DMS 273 (cell line): ENCODE data around the gene RTL10.

Source experiments
- DNase-seq: peaks from one replicate; lab custom pipeline; 2025; ENCODE audit not compliant: unreplicated experiment; lab: John Stamatoyannopoulos, UW

RTL10 gene

DNA sequence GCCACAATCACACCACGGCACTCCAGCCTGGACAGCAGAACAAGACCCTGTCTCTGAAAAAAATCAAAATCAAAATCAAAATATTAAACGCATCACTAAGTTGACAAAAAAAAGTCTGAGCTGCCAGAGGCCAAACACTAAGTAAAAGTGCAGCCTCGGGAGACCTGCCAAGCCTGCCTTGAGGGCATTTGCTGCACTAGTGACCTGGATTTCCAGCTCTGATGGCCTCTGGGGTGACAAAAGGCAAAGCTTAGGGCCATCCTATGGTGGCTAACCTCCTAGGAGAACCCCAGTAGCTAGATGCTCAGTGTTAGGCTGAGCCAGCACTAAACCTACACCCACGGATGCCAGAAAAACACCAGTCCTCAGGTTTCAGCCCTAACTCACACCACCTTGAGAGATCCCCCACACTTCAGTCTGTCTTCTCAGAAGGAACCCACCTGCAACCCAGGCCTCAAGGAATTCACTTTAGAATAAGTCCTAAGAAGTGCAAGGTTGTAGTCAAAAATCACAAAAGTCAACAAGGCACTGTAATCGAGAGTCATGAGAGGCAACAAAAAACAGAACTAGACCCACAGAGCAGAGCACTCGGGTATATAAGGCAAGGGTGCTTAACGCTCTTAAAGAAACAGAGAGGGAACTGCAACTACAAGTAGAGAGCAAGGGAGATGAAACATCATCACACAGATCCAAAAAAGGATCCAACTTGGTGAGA lies 28.6 kb downstream of the RTL10 start:
- DNase-seq, result no peak

DNA sequence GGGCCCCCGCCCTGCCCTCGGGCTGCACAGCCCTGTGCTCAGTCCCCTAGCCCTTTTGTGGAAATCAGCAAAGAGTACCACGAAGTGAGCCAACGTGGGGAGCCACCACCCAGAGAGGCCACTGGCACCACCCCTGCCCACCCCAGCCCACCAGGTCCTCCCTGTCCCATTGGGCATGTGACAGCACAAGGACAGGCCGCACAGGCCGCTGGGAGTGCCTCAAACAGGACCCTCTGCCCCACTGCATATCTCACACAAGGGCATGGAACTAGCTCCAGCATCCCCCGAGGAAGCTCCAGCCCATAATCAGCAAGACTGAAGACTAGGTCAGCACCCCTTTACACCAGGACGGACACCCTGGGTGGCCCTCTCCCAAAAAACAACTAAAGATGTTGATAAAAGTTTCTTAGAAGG lies 29.7 kb downstream of the RTL10 start:
- DNase-seq, result no peak

DNA sequence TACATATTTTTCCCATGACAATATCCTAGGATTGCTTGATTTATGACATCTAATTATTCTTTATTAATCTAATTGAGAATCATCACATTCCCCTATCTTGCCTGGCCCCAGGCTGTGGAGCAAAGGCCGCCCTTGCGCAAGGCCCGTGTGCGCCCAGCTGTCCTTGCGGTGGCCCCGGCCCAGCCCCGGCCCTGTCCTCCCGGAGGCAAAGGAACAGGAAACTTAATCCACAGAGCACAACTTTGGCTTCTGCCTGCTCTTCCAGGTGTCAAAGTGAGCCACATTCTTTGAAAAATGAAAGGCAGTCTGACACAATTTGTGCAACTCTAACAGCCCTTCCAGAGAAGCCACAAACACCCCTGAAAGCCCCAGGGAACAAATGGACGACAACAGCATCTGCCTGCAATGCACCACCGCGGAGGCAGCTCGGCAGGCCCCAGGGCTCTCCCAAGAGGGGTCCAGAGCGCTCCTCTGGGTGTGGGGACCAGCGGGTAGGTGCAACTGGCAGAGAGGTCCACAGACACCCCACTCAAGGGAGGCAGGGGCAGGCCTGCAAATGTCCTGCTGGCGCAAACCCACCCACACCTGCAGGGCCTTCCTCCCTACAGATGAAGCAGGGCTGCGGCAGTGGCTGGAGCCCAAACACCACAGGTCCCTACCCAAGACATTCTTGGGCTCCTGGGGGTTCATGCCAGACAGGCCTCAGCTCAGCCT lies 30.3 kb downstream of the RTL10 start:
- DNase-seq, result no peak

DNA sequence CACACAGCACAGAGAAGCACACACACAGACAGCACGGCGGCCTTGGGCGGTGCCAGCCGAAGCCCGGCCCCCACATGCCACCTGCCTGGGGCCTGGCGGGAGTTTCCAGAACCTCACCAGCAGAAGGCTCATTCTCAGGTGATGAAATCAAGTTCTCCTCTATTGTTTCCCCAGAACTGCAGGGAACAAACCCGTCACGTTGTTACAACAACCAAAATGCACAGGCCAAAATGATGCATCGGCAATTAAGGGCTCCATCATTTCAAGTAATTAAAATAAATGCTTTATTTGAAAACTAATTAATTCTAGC lies 30.8 kb downstream of the RTL10 start:
- DNase-seq, result no peak

DNA sequence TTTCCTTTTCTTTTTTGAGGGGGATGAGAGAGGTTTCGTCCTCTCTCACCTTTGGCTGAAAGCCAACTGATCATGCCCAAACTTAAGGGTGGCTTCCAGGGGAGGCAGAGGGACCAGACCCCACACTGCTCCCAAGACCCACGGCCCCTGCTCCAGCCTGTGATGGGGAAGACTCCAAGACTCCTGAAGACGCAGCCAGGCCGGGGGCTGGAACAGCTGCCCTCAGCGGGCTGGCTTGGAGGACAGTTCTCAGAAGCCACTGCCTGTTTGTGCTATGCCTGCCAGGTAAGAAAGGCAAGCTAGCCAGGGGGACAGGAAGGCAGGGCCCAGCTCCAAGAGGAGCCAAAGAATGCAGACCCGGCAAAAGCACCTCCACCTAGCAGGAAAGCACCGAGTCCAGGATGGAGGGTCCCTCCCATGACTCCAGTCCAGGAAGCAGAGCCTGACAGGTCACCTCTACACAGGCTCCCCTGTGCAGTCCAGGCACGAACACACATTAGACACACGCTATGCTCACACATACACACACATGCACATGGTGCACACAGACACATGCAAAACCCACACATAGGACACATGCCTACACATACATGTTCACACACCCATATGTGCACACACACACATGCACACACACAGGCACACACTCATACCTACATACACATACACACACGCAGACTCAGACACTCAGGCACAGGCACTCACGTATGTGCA lies 31.3 kb downstream of the RTL10 start:
- no peak for DNase-seq

DNA sequence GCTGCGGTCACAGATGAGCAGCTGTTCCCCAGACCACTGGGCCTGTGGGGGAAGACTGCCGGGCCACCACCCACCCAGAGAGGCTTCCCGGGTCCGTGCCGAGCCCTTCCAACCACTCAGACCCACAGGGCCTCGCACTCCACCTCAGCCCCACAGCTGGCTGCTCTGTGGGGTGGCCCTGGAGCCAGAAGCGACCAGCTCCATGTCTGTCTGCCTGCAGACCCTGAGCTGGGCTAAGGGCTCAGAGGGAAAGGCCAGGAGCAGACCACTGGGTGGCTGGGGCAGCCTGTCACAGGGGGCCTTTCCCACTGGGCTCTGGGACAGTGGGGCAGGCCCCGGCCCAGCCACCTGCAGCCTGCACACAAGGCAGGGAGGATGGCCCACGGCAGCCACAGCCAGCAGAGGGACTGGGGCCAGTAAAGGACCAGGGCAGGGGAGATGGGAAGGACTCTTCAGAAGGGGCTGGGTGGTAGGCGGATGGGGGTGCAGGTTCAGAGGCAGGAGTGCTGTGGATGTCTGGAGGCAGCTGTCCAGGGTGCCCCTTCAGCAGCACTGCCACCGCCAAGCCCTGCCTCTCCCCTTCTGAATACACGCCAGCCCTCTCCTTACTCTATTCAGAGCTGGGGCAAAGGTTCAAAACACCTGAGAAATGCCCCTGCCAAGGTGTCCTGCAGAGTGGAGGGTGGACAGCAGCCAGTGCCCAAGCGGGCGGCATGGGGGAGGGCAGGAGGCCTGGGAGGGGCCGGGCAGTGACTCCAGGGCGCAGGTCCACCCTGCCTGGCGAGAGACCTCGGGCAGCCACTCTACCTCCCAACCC lies 32.2 kb downstream of the RTL10 start:
- DNase-seq, result no peak

DNA sequence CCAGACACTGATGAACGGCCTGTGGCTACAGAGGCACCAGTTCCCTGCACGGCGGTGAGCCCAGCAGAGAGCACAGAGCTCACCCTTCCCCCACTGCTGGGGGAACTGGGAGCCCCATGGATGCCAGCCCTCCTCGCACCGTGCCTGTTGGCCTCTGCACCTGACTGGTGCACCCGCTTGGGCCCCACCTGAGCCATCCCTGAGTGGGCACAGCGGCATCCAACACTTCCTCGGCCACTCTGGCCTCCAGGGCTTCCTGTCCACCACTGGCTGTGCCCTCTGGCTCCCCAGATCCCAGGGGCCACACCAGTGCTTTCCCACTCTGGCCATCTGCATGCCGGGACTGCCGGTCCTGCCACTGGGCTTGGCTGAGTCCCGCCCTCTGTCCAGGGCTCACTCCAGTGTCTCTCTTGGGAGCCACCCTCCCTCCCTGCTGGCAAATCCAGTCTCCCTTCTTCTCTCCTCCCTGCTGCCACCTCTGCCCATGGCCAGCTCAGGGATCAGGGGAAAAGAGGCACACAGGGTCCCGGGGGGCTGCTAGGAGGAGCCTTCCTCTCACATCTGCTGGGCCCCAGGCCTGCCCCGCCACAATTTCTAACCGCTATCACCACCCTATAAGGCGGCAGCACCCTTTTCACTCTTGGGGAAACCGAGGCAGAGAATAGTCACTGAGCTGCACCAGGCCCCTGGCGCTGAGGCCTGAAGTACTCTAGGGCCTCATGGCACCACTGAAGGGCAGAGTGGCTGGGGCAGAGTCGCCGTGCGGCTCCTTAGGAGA lies 33.0 kb downstream of the RTL10 start:
- DNase-seq, result no peak

DNA sequence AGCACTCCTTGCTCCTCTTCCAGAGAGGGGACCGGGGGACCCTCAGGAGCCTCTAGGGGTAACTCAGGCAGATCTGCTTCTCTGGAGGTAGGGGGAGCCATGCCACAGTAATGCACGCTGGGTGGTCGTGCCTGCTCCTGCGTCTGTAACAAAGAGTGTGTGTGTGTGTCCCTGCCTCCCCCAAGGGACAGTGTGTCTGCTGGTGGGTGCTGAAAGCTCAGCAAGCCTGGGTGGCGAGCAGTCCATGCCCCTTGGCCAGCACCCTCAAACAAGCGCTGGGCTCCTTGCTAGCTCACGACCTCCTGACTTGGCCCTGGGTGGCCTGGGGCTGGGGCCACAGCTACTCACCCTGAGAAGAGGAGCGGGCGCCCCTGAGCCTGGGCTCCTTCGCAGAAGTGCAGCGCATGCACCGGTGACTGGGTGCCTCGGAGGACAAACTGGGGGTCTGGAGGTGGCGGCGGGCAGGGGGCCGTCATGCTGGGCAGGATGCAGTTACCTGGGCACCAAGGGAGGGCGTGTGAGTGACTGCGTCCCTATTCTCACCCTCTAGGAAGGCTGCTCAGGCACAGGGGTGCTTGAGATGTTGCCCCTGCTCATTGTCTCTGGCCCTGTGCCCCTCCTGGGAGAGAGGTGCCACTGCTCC lies 33.7 kb downstream of the RTL10 start:
- no peak for DNase-seq

DNA sequence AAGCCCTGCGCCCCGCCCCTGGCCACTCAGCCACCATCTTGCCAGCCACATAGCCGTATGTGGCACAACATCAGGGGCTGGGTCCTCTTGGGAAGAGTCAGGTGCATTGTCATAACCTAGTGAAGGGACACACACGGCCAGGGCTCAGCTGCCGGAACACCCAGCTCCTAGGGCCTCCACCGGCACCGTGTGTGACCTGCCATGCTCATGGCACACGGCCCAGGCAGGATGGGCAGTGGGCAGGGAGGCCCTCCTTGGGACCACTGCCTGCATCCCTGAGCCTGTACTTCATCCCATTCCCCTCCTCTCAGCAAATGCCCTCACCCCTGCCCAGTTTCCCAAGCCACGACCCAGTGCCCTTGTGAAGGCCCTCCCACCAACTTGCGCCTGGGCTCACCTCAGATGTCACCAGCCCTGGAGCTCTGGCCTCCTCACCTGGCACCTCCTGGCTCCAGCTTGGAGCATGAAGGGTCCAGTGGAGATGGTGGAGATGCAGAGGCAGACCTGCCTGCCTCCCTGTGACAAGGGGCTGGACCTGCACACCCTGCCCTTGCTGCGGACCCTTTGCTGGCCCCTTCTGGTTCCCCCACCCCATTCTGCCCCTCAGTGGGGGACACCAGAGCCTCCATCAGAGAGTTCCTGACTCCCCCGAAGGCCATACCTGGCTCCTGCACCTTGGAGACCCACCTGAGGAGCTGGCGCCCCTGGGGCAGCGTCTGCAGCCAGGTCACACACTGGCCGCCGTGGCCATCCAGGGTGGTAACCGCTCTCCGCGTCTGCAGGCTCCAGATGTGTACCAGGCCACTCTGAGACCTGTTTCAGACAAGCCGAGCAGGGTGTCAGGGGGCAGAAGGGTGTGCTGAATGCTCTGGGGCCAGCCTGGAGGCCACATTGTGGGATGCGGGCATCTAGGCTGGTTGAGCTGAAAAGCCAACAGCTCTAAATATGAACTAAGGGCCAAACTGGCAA lies 34.5 kb downstream of the RTL10 start:
- DNase-seq, result no peak

DNA sequence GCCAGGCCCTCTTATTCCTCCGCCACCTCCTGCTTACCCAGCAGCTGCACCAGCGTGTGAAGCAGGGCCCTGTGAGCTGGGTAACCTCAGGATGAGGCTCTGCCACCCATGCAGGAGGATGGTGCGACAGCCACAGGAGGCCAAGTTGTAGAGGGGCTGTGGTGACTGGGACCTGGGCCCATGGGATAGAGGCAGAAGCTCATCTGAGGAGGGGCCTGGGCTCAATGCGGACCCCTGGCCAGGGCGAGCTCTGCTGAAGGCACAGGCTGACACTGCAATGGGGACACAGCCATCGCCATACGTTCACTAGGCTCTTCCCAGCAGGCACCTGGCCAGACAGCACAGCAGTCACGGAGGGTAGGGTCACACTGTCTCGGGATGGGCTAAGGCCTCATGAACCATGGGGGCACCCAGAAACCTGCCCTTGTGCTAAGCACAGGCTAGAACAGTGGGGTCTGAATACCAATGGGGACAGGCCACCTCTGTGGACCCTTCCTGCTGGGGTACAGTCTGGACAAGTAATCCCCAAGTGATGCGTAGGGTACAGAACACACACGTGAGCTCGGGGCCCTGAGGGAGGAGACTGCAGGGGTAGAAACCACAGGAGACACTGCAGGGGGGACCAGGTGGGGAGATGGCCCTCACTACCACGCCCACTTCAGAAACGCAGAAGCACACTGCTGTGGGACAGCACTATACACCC lies 35.3 kb downstream of the RTL10 start:
- no peak for DNase-seq

DNA sequence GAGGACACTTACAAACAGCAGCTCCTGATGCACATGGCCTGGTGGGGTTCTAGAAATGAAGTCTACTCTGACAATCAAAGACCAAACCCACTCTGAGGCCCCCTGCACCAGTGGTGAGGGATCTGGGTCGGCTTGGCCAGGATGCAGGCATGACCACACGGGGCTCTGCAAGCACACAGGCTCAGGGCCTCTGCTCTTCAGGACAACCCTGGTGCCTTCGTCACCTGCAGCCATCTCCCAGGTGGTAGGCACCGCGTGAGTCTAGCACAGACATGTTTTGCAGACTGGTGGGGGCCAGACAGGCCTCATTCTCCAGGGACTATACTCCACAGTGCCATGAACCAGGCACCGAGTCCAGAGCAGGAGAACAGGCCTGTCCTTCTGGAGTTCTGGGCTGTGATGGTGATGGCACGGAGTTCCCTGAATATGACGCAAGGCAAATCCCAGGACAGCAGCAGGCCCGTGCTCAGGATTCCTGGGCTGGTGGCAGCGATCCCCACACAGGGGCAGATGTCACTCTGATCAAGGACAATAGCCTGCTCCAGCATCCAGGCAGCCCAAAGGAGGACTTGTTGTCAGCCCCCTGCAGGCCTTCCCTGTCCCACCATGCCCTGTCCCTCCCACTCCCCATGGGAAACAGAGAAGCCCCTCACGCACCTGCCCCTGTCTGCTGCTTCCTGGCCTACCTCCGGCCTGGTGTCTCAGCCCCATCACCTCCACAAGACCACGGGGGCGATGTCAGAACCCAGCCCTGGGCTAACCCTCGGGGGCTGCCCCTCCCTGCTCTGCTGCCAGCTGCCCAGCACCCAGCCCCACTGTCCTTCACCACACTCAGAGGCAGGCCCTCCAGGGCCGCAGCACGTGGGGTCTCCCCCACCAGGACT lies 36.1 kb downstream of the RTL10 start:
- no peak for DNase-seq

DNA sequence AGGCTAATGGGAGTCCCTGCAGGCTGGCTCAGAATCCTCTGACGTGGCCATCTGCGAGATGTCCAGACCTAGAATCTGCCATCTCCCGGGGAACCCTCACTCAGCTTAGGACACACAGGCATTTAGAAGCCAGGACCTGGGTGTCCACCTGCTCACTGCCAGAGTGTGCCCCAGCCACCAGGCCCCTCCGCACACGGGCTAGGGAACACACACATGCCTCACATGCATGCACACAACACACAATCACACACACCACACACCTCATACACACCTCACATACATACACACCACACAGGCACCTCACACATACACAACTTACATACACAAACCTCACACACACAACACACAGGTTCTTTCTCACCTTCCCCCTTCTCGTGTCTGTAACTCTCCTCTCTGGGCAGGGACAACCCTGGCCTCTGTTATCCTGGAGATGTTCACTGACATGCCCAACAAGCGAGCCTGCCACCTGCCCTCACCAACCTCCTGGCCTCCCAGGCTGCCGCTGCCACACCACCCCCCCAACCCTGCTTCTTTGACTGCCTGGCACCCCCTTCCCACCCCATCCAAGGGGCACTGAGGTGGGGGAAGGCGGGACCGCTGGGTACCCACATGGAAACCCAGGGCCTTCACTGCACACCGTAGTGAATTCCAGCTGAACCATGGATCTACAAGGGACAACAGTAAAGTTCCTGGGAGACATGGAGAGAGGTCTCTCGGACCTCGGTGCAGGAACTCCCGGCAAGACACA lies 38.1 kb downstream of the RTL10 start:
- DNase-seq, result no peak

DNA sequence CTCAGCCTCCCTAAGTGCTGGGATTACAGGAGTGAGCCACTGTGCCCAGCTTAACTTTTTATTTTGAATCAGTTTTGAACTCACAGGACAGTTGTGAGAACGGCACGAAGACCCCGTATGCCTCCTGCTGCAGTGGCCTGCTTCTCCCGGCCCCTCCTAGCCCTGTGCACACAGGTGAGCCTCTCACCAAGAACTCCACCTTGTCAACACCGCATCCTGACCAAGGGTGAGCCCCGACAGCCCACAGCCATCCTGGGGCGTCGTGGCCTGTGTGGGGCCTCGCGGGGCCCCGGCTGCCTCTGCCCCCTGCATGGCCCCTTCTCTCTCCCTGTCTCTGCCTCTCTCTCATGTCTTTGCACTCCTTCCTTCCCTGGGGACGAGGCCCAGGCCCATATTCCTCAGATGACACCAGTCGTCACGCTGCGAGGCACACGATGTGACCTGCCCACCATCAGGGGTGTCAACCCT lies 38.8 kb downstream of the RTL10 start:
- no peak for DNase-seq

DNA sequence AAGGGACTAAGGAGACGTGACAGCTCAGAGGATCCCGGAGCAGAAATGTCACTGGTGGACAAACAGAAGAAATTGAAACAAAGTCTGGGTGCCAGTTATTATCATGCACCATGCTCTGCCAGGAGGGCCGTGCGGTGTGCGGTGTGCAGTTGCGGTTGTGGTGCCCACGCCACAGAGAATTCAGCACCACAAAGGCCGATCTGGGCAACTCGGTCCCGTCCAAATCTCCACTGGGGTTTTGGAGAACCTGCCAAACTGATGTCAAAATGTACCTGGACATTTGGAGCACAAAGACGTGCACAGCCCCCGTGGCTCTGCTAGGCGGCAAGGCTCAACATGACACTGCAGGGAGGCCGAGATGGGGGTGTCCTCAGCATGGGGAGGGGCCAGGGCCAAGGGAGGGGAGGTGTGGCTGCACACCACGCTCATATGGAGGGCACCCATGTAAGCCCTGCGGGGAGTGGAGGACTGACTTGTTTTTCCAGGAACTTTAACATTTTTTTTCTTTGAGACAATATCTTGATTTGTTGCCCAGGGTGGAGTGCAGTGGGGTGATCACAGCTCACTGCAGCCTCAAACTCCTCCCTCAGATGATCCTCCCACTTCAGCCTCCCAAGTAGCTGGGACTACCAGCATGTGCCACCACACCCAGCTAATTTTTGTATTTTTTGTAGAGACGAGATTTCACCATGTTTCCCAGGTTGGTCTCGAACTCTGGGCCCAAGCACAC lies 39.4 kb downstream of the RTL10 start:
- no peak for DNase-seq

DNA sequence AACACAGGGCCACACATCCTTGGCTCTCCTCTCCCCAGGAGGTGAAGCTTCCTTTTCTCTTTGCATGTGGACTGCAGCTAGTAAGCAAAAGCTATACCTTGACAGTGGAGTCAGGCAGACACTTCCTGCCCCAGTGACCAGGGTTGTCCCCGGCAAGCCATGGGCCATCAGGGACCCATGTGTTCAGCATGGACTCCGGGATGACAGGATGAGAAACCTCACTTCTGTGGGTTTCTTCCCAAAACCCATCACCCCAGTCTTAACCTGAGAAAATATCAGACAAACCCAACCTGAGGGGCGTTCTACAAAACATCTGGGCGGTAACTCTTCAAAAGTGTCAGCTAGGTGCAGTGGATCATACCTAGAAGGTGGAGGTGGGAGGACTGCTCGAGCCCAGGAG lies 40.2 kb downstream of the RTL10 start:
- no peak for DNase-seq

DNA sequence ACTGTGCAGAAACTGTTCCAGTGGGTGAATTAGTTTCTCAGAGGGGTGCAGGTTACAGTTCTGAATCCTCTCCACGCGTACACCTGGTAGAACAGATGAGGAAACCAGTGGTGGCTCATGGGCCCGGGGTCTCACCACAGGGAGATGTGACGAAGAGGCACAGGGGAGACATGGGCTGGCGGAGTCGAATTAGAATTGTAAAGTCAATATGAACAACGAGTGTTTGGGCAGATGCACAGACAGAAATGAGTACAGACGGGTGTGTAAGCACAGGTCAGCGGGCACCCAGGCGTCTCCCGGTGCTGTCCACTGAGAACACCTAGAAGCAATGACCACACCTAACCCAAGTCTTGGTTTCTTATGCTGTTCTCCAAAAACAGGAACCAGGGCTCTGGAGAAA lies 41.8 kb downstream of the RTL10 start:
- no peak for DNase-seq
